GM18502 (cell line): ENCODE results near the gene ENTPD1.
"Not testable (repeated sequence)": the region's sequence is repeated elsewhere in the genome, so short reads cannot be mapped to it uniquely, and the experiment has no call there.

Experiments used
- ATAC-seq: cut with Tn5 transposase; IDR thresholded peaks from one replicate; pipeline ENCODE4 v1.9.1; 2021; ENCODE audit warnings: mild to moderate bottlenecking; ENCODE audit not compliant: unreplicated experiment, poor library complexity

ENTPD1 gene

DNA sequence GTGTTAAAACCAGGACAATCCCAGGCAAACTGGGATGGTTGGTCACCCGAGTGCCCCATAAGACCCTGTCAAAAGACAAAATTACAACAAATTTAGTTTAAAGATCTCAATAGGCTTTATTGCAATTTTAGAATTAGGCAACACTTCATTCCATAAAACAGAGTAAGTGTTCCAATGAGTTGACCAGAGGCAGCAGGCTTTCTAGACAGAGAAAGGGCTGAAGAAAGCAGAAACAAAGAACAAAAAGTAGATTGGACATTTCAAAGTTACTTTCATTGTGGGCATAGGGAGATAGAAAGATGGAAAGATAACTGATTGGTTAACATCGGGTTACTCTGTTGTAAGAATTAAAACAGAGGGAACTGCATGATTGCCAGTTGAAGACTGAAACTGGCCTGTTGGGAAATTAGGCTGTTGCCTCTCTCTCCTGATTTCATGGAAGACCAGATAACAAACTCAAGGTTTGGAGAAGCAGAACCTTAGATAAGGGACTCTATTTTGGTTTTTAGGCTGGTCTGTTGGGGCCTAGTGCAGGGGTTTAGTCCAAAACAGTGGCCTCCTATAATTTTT, 36.3 kb downstream of the ENTPD1 start:
- no peak for ATAC-seq

DNA sequence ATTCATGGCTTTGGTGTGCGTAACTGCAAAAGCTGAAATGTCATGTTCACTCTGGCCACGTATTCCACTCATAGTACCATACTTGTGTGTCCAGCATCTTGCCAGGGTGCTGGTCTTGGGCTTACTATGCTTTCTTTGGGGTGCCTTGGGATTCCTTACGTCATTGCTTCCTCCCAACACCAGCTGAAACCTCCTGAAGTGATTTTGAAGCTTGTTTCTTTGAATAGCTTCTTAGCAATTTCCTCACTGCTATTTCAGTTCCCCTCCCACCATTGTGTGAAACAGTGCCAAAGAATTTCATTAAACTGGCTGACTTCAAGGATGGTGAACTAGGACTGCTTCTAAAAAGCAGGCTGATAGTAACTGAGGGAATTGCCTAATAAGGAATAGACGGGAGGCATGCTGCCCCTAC, 36.9 kb downstream of the ENTPD1 start:
- no peak for ATAC-seq

DNA sequence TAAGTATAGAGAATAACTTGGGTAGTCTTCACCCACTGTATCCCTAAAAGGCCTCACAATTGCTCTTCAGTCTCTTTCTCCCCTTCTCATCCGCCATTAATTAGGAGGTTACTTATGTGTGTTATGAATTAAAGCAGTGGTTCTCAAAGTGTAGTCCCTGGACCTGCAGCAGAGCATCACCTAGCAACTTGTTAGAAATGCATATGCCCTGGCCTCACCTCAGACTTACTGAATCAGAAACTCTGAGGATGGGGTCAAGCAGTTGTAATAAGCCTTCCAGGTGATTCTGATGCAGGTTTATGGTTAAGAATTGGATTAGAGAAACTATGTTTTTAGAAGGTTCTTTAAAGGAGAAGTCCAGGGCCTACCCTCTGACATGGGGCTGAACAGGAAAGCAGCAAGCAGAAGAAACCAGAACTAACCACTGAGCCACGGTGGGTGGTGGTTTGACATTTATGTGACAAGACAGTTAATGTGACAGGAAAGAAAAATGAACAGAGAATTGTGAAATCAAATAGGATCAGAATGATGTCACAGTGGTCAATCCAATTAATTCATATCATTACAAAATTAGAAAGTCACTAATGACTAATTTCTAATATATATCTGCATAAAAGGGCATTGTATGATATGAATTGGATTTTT, 37.6 kb downstream of the ENTPD1 start:
- ATAC-seq, result peak; percentile 41

DNA sequence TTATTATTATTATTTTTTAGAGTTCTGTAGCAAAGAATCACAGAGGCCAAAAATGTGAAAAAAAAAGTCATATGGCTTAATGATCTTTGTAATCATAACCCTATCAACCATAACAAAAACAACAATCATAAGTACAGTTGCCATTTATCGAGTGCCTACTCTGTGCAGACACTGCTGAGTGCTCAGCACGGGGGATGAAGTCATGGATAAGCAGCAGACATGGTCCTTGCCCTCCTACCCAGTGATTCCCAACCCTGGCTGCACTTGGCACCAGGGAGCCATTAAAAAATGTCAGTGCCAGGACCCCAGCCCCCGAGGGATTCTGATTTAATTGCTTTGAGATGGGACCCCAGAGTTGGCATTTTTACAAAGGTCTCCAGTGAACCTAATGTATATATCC, 38.2 kb downstream of the ENTPD1 start:
- no peak for ATAC-seq

DNA sequence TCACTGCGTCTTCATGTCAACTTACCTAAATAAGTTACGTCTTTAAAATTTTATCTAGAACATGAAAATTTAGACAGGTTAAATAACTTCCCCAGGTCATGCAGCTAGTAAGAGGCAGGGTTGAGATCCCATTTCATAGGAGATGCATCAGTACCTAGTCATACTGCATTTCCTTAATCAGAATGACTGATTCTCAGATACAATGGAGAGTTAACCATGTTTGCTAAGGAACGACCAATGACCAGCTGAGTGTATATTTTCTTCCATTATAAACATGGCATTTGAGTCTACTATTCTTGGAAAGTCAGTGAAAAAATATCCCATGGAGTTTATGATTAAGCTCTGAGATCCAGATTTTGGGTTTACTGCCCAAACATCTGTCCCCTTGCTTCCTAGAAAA, 39.6 kb downstream of the ENTPD1 start:
- ATAC-seq, result no peak

DNA sequence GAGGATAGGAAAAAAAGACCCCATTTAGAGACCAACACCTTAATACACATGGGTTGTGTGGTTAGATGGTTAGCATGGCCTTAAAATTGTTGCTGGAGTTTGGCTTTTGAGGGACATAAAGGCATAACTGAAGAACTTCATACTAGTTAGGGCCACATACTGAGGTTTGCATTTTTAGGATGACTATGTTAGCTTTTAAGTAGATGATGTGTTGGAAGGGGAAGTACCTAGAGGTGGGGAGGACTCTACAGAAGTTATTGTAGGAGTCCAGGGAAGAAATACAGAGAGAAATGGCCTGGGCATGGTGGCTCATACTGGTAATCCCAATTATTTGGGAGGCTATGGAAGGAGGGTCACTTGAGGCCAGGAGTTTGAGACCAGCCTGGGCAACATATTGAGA, 40.5 kb downstream of the ENTPD1 start:
- ATAC-seq, result no peak

DNA sequence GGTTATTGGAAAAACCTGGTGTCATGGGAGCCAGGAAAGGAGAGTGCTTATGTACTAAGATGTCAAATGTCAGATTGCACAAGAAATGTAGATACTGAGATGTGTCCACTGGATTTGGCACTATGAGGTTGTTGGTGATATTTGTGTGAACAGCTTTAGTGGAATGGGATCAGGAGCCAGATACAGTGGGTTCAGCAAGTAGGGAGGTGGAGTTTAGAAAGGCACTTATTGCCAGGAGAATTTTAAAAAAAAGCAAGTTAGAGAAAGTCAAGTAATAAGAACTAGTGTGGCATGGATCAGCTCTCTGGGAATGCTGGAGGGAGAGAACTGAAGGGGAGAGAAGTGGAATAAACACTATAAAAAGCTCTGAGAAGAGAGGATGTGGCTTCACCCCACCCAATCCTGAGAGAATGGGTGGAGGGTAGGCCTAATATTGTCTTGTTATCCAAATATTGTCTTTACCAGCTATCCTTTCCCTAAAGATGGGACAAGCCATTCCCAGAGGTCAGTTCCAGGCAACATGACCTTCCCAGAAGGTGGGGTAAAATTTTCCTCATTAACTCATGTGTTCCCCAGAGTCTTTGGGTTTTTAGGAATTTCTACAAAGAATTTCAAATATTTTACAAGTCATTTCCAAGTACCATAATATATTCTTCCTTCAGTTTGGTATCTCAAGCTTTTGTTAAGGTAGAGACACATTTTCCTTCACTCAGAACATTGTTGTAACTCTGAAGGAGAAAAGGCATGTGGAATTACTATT, 42.3 kb downstream of the ENTPD1 start:
- ATAC-seq, result no peak

DNA sequence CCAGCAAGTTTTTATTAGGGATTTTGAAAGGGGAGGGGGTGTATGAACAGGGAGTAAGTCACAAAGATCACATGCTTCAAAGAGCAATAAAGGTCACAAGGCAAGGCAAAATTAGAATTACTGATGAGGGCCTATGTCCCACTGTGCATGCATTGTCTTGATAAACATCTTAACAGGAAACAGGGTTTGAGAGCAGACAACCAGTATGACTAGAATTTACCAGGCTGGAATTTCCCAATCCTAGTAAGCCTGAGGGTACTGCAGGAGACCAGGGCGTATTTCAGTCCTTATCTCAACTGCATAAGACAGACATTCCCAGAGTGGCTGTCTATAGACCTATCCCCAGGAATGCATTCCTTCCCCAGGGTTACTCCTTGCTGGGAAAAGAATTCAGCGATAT, 44.3 kb downstream of the ENTPD1 start:
- not testable (repeated sequence) for ATAC-seq

DNA sequence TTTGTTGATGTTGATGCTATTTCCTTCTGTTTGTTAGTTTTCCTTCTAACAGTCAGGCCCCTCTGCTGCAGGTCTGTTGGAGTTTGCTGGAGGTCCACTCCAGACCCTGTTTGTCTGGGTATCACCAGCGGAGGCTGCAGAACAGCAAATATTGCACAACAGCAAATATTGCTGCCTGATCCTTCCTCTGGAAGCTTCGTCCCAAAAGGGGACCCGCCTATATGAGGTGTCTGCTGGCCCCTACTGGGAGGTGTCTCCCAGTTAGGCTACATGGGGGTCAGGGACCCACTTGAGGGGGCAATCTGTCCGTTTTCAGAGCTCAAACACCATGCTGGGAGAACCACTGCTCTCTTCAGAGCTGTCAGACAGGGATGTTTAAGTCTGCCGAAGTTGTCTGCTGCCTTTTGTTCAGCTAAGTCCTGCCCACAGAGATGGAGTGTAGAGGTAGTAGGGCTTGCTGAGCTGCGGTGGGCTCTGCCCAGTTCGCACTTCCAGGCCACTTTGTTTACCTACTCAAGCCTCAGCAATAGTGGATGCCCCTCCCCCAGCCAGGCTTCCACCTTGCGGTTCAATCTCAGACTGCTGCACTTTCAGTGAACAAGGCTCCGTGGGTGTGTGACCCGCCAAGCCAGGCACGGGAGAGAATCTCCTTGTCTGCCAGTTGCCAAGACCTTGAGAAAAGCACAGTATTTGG, 50.9 kb downstream of the ENTPD1 start:
- ATAC-seq, result not testable (repeated sequence)

DNA sequence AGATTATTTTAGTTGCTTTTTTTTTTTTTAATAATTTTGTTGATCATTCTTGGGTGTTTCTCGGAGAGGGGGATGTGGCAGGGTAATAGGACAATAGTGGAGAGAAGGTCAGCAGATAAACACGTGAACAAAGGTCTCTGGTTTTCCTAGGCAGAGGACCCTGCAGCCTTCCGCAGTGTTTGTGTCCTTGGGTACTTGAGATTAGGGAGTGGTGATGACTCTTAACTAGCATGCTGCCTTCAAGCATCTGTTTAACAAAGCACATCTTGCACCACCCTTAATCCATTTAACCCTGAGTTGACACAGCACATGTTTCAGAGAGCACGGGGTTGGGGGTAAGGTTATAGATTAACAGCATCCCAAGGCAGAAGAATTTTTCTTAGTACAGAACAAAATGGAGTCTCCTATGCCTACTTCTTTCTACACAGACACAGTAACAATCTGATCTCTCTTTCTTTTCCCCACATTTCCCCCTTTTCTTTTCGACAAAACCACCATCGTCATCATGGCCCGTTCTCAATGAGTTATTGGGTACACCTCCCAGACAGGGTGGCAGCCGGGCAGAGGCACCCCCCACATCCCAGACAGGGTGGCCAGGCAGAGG, 52.8 kb downstream of the ENTPD1 start:
- ATAC-seq, result not testable (repeated sequence)

DNA sequence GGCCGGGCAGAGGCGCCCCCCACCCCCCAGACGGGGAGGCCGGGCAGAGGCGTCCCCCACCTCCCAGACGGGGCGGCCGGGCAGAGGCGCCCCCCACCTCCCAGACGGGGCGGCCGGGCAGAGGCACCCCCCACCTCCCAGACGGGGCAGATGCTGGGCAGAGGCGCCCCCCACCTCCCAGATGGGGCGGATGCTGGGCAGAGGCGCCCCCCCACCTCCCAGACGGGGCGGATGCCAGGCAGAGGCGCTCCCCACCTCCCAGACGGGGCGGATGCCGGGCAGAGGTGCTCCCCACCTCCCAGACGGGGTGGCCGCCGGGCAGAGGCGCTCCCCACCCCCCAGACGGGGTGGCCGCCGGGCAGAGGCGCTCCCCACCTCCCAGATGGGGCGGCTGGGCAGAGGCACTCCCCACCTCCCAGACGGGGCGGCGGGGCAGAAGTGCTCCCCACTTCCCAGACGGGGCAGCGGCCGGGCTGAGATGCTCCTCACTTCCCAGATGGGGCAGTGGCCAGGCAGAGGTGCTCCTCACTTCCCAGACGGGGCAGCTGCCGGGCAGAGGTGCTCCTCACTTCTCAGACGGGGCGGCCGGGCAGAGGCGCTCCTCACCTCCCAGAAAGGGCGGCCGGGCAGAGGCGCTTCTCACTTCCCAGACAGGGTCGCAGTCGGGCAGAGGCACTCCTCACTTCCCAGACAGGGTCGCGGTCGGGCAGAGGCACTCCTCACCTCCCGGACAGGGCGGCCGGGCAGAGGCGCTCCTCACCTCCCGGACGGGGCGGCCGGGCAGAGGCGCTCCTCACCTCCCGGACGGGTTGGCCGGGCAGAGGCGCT, 53.6 kb downstream of the ENTPD1 start:
- ATAC-seq, result no peak

DNA sequence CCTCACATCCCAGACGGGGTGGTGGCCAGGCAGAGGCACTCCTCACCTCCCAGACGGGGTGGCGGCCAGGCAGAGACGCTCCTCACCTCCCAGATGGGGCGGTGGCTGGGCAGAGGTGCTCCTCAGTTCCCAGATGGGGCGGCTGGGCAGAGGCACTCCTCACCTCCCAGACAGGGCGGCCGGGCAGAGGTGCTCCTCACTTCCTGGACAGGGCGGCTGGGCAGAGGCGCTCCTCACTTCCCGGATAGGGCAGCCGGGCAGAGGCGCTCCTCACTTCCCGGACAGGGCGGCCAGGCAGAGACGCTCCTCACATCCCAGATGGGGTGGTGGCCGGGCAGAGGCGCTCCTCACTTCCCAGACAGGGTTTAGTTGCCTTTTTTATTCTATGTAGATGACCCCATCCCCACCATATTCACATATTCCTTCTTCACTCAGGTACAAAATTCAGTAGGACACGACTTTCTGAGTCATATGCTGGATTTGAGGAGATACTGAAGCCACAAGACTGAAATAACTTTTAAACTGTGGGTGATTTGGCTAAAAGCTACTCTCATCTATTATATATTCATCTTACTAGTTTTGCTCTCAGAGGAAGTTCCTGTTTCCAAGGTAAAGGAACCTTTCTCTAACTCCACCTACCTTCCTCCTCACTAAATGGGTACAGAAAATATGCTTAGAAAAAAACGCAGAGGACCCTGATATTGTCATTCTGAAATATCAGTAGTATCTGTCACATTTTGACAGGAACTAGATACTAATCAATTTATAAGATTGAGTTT, 54.4 kb downstream of the ENTPD1 start:
- ATAC-seq, result no peak

DNA sequence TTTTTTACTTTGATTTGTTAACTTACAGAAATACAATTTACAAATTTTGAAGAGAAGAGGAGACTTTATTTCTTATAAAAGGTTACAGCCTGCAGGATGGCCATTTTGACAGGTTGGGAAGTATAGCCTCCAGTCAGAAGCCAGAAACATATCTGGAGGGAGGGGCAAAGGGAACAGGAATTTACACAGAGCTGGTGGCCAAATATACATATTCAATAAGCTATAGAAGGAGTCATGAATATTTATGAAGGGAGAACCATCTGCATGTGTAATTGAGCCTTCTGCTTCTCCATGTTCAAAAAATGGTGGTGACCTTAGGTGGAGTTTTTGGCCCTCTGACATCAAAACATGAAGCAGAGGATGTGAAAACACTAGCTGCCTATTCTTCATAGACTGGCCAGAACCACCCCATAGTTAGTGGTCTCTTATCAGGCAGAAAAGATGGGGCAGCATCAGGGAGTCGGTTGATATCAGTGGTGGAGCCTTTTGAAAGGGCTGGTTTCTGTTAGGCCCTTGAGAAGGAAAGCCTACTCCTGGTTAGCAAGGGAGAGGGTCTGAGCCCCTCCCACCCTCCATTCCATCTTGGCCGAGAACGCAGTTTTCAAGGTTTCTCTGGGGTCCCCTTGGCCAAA, 57.2 kb downstream of the ENTPD1 start:
- no peak for ATAC-seq

DNA sequence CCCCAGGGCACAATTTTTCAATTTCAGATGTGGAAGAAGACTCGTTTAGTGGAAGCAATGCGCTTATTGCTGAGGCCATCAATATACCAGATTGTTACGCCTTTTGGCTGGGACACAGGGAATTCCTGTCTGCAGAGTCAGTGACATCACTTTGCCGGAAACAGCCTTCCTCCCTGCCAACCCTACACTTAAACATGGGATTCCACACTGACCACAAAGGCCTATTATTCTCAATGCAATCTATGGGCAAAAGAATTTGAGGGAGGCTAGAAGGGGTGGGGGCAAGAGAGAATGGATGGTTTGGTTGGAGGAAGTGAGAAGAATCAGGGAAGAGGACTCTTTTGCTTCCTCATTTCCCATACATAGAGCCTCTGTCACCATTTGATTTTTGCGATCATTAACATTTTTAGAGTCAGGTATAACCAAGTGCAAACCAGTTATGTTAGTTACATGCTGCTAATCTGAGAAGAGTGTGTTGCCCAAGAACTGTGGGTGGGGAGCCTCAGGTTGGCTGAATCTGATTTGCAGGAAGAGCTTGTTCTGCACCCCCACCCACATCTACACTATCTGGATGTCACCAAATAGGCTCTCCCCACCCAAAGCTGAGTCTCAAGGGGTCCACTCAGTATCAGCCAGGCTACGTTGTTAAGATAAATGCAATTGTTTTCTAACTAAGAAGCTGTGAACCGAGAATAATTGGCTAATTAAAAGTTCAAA, 58.2 kb downstream of the ENTPD1 start:
- ATAC-seq, result no peak

DNA sequence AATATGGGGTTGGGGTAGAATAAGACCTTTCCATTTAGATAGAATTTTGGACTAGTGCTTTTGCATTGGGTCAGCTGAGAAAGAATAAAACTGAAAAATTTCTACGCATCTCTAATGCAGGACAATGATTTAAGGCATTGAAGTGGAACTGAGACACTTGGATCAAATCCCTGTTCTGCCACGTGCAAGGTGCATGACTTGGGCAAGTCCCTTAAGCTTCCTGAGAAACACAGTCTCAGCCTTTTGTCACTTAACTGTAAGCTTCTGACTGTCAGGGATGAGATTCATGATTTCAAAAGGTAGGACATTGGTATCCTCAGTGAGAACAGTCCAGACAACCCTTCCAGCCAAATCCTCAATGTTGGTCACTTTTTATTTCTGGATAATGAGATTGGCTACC, 59.2 kb downstream of the ENTPD1 start:
- ATAC-seq, result no peak

DNA sequence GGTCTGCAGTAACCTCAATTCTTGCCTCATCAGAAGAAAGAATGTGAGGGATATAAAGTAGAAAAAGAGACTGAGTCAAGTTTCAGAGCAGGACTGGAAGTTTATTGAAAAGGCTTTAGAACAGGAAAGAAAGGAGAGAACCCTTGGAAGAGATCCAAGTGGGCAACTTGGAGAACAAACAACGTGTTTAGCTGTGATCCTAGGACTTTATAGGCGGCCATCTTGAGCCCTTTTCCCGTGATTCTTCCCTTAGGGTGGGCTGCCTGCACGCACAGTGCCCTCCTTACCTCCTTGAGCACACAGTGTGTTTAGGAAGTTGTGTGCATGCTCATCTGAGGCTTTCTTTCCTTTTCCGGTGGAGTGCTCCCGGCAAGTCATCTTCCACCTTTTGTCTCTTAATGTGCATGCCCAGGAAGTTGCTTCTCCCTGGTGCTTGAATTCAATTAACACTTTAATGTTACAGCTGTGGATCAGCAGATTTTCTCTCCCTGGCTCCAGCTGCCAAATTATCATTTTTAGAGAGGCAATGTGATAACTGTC, 59.8 kb downstream of the ENTPD1 start:
- no peak for ATAC-seq

DNA sequence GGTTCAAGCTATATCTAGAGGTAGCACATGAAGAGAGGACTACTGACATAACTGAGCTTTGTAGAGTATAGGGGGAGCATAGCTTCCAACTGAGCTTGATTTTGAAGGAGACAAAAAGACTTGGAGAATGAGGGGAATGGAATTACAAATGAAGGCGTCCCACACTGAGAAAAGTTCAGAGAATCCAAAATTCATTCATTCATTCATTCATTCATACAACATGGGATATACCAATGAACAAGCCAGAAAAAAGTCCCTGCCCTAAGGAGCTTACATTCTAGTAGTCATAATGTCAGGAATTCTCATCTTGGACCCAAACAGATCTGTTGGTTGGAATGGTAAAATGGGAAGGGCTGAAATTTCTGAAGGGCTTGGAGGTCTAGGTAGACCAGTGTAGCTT, 62.0 kb downstream of the ENTPD1 start:
- ATAC-seq, result no peak

DNA sequence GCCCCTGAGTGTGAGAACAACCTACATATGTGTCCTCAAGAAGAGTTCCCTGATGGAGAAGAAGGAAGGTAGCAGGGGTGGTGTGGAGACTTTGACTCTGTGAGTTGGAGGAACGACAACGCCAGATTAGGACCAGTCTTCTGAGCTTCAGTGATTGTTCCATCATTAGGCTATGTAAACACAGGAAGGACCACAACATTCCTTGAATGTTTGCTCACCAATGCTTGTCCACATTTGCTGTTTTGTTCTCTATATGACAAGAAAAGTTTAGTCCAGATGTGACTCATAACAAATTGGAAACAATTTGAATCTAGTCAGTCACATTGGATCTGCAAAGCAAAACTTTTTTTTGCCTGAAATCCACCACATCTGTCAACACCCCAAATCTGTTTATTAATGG, 62.7 kb downstream of the ENTPD1 start:
- ATAC-seq, result no peak
